CD4-positive, CD25-positive, alpha-beta regulatory T cell (primary cell): Measurements from ENCODE around the gene CELF2. TPM values are rescaled to one million over a fixed set of nuclear protein-coding genes. Genes with fewer than 3 reads are reported as not detected.

ENCODE experiments used
- ATAC-seq, 2 donors: fragments of 150-1000 bp; cut with Tn5 transposase; one replicate each; pipeline ENCODE4 v1.10.0; 2021; ENCODE audit warnings: low read depth in 2 of 2, moderate number of reproducible peaks in 2 of 2, moderate library complexity in 1 of 2
- DNase-seq, 3 donors: peaks; one replicate each; pipeline versions ENCODE4 v3.0.0 to v3.0.0-alpha.2; 2012 to 2022; ENCODE audit warnings: mixed read lengths in 1 of 3
- H3K27ac ChIP-seq: one replicate; pipeline ENCODE4 v1.7.0; 2013; ENCODE audit warnings: mild to moderate bottlenecking, low read length; ENCODE audit not compliant: insufficient read depth, poor library complexity, severe bottlenecking
- H3K27me3 ChIP-seq: one replicate; pipeline ENCODE4 v1.7.0; 2013; ENCODE audit warnings: low read length; ENCODE audit not compliant: control insufficient read depth, insufficient read depth
- H3K36me3 ChIP-seq: one replicate; pipeline ENCODE4 v1.7.0; 2013; ENCODE audit warnings: mild to moderate bottlenecking, low read length, moderate library complexity; ENCODE audit not compliant: control insufficient read depth, insufficient read depth
- H3K4me1 ChIP-seq: 2 replicates; pipeline ENCODE4 v1.7.0; 2013; ENCODE audit warnings: mild to moderate bottlenecking, low read length; ENCODE audit not compliant: insufficient read depth, control insufficient read depth, poor library complexity, severe bottlenecking
- H3K4me3 ChIP-seq: one replicate; pipeline ENCODE4 v1.7.0; 2013; ENCODE audit warnings: low read depth, mild to moderate bottlenecking, low read length, moderate library complexity
- H3K9me3 ChIP-seq, 2 experiments: 1 replicate in 1 of 2; 2 replicates in 1 of 2; pipeline ENCODE4 v1.7.0; 2013; ENCODE audit warnings: low read length in 2 of 2, mild to moderate bottlenecking in 1 of 2, moderate library complexity in 1 of 2; ENCODE audit not compliant: control insufficient read depth in 2 of 2
- H3K27ac Mint-ChIP-seq, 3 donors: one replicate each; pipeline ENCODE4 v1.8.0; 2020 to 2022; ENCODE audit warnings: mild to moderate bottlenecking in 3 of 3, mixed read lengths in 3 of 3, moderate library complexity in 2 of 3
- H3K27me3 Mint-ChIP-seq: one replicate; pipeline ENCODE4 v1.8.0; 2022; ENCODE audit warnings: mild to moderate bottlenecking, mixed read lengths
- H3K36me3 Mint-ChIP-seq: one replicate; pipeline ENCODE4 v1.8.0; 2020; ENCODE audit warnings: mixed read lengths
- H3K4me1 Mint-ChIP-seq, 4 donors: one replicate each; pipeline ENCODE4 v1.8.0; 2020 to 2022; ENCODE audit warnings: mixed read lengths in 4 of 4, mild to moderate bottlenecking in 1 of 4
- H3K4me3 Mint-ChIP-seq, 4 donors: one replicate each; pipeline ENCODE4 v1.8.0; 2020 to 2022; ENCODE audit warnings: mild to moderate bottlenecking in 4 of 4, mixed read lengths in 4 of 4, moderate library complexity in 3 of 4
- H3K9me3 Mint-ChIP-seq, 7 donors: one replicate each; pipeline ENCODE4 v1.8.0; 2020 to 2022; ENCODE audit warnings: mixed read lengths in 7 of 7, mild to moderate bottlenecking in 3 of 7, moderate library complexity in 2 of 7
- polyA plus RNA-seq, 4 donors: library from polyadenylated mRNA; unstranded; fragments of 300-500 nt; fragmentation: Illumina TruSeq; gene quantifications; one replicate each; pipeline ENCODE4 v1.2.3, GENCODE V29; 2021
- total RNA-seq: library from RNA; stranded (reverse); gene quantifications from one replicate; pipeline ENCODE4 v1.2.3, GENCODE V29; 2022

CELF2 gene
- total and polyA plus RNA-seq, 5 donors from 2014 or later = 117 to 230 (median 150) TPM

DNA sequence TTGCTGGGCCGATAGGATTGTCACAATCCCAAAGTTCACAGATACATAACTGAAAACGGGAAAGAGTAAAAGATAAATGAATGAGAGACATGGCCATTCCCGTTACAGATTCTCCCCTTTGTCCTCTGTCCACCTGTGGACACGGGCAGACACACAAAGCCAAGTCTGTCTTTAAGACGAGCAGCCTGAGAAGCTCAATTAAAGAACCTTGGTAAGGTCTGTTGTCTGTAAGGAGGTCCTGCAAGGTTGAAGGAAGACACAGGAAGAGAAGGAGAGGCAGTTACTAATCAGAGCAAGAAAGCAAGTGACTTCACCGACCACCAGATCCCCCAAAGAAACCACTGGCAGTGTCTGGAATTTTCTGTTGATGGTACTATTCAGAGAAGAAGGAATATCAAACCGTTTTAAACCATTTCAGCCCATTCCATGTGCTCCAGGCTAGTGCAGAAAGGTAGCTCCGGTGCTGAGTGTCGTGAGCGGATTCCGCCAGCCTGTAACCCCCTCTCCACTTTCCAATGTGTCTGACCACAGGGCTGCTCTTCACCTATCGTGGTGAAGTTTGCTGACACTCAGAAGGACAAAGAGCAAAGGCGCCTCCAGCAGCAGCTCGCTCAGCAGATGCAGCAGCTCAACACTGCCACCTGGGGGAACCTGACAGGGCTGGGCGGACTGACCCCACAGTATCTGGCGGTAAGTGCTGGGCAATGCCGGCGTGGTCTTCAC, 252.6 kb downstream of the CELF2 start:
- Mint-ChIP-seq H3K27ac (peak overlapping the region in 2 of 3 donors; percentile 10 to 28), H3K27me3 (no peaks in the 10 kb centered on the region), H3K4me1 (peaks cover 37 to 76% (median 41%) of the 10 kb centered on the region in 4 donors), H3K36me3 (peaks cover 59% of the 10 kb centered on the region), H3K4me3 (peak overlapping the region in 2 of 4 donors; percentile 2 to 64), H3K9me3 (no peaks in the 10 kb centered on the region)
- Histone ChIP-seq H3K4me3 (no peak overlapping the region), H3K27me3 (no peaks in the 10 kb centered on the region), H3K27ac (no peak overlapping the region), H3K4me1 (peaks cover 20% of the 10 kb centered on the region), H3K36me3 (peaks cover 91% of the 10 kb centered on the region), H3K9me3 (no peaks in the 10 kb centered on the region)
- peak; percentile 43 to 61 (median 45) for DNase-seq
- peak; percentile 58 to 69 for ATAC-seq

DNA sequence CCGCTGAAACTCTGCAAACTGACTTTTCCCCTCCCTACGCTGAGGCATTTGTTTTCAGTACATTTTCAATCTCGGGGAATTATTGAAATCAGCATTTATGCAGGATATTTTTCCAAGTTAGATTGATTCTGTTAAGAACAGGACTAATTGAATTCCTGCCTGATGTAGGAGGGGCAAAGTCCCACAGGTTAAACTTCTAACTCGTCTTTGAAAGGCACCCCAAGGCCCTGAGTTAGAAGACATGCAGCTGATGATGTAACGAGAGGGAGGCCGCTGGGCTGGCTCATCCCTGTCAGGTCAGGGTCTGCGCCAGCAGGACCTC, 253.1 kb downstream of the CELF2 start:
- Mint-ChIP-seq H3K9me3 (no peaks in the 10 kb centered on the region), H3K27ac (peak overlapping the region in 1 of 3 donors; percentile 28), H3K36me3 (peaks cover 58% of the 10 kb centered on the region), H3K27me3 (no peaks in the 10 kb centered on the region), H3K4me3 (no peak overlapping the region), H3K4me1 (peaks cover 32 to 73% (median 37%) of the 10 kb centered on the region in 4 donors)
- H3K36me3 ChIP-seq = peaks cover 92% of the 10 kb centered on the region
- no peak for ATAC-seq
- H3K4me1 ChIP-seq = peaks cover 14% of the 10 kb centered on the region
- H3K9me3 ChIP-seq = no peaks in the 10 kb centered on the region
- no peak overlapping the region for H3K4me3 ChIP-seq
- no peak for DNase-seq
- no peak overlapping the region for H3K27ac ChIP-seq
- H3K27me3 ChIP-seq = no peaks in the 10 kb centered on the region

DNA sequence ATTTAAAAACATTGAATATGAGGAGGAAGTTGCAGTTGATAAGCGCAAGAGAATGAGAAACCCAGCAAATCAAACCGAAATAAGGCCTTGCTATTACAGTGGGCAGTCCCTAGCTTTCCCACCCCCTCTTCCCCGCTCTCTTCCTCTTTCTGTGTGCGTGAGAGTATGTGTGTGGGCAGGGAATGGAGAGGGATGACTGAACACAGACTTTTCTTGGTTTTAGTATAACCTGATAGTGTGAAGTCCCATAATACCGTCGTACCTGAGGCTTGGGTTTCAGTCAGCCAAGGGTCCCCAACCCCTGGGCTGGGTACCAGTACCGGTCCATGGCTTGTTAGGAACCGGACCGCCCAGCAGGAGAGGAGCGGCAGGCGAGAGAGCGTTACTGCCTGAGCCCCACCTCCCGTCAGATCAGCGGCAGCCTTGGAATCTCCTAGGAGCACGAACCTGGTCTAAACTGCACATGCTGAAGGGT, 255.3 kb downstream of the CELF2 start:
- Histone ChIP-seq H3K9me3 (no peaks in the 10 kb centered on the region), H3K27me3 (no peaks in the 10 kb centered on the region), H3K36me3 (peaks cover 95% of the 10 kb centered on the region), H3K27ac (no peak overlapping the region), H3K4me3 (no peak overlapping the region), H3K4me1 (peaks cover 5% of the 10 kb centered on the region)
- H3K4me3 Mint-ChIP-seq = no peak overlapping the region
- peaks cover 59% of the 10 kb centered on the region for H3K36me3 Mint-ChIP-seq
- no peaks in the 10 kb centered on the region for H3K9me3 Mint-ChIP-seq
- H3K4me1 Mint-ChIP-seq = peaks cover 14 to 57% (median 35%) of the 10 kb centered on the region in 4 donors
- no peak for DNase-seq
- ATAC-seq = no peak
- peak overlapping the region in 2 of 3 donors; percentile 32 to 71 for H3K27ac Mint-ChIP-seq
- no peaks in the 10 kb centered on the region for H3K27me3 Mint-ChIP-seq

DNA sequence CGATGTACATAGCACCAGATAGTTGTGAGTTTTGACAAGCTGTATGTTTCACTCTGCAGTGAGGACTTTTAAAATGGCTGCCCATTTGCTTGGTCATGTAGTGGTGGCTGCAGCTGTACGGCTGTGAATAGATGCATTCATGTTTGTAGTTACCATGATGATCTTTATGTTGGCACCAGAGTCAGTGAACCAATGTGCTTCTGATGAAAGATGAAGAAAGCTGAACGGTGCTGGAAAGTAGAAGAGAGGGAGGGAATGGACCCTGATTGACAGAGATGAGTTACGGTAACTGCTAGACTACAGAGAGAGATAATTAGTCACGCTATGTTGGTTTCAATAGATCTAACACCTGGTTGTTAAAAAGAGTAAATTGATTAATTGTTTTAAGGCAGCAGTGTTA, 256.8 kb downstream of the CELF2 start:
- Histone ChIP-seq H3K4me1 (peaks cover 5% of the 10 kb centered on the region), H3K27ac (no peak overlapping the region), H3K4me3 (no peak overlapping the region), H3K27me3 (no peaks in the 10 kb centered on the region), H3K9me3 (no peaks in the 10 kb centered on the region), H3K36me3 (peaks cover 100% of the 10 kb centered on the region)
- DNase-seq (no peak), ATAC-seq (no peak)
- no peaks in the 10 kb centered on the region for H3K27me3 Mint-ChIP-seq
- H3K27ac Mint-ChIP-seq = peak overlapping the region in 2 of 3 donors; percentile 22 to 88
- H3K4me1 Mint-ChIP-seq = peaks cover 7 to 49% (median 31%) of the 10 kb centered on the region in 4 donors
- peak overlapping the region in 1 of 4 donors; percentile 3 for H3K4me3 Mint-ChIP-seq
- H3K9me3 Mint-ChIP-seq = no peaks in the 10 kb centered on the region
- peaks cover 64% of the 10 kb centered on the region for H3K36me3 Mint-ChIP-seq

DNA sequence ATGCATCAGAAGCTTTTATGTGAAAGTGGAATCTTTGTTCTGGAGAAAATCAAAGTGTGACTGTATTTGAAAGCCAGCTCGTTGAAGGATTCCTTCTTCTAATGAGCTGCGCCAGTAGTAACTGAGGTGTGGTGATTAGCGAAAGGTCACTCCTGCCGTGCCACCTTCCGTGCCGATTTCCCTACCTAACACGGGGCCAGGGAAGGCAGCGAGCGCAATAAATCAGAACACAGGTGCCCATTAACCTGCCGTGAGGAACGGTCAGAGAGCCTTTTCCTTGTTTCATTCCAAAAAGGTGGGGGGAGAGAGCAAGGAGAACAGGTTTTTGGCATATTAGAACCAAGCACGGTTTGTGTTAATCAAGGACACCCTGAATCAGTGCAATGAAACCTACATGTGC, 258.0 kb downstream of the CELF2 start:
- Histone ChIP-seq H3K27ac (no peak overlapping the region), H3K27me3 (no peaks in the 10 kb centered on the region), H3K9me3 (no peaks in the 10 kb centered on the region), H3K4me1 (peaks cover 5% of the 10 kb centered on the region), H3K36me3 (peaks cover 100% of the 10 kb centered on the region), H3K4me3 (no peak overlapping the region)
- Mint-ChIP-seq H3K4me1 (peaks cover 6 to 41% (median 22%) of the 10 kb centered on the region in 4 donors), H3K4me3 (no peak overlapping the region), H3K9me3 (no peaks in the 10 kb centered on the region), H3K36me3 (peaks cover 62% of the 10 kb centered on the region), H3K27ac (peak overlapping the region in 1 of 3 donors; percentile 54), H3K27me3 (no peaks in the 10 kb centered on the region)
- ATAC-seq = no peak
- DNase-seq = no peak

DNA sequence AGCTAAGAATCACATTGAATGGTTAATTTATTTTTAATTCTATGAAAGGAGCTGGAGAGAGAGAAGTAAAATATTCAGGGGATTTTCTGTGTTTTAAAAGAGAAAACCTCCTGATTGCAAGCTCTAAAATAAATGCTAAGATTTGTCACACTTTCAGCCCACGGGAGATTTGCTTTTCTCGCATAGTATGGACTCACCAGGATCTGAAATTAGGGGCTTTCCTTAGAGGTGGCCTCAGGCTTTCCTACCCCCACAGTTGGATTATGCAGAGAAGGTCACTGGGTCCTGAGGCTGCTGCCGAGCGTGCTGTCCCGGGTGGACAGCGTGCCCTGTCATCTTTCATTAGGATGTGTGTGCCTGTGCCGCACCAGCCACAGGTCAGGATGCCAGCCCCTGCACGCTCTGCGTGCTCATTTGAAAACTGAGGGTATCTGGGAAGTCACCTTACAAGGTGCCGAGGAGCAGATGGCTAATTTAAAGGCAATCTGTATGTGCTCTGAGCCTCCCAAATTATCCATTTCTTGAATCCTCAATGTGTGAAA, 258.8 kb downstream of the CELF2 start:
- DNase-seq (no peak), ATAC-seq (no peak)
- H3K9me3 Mint-ChIP-seq = no peaks in the 10 kb centered on the region
- peaks cover 65% of the 10 kb centered on the region for H3K36me3 Mint-ChIP-seq
- H3K4me1 Mint-ChIP-seq = peaks cover 6 to 42% (median 25%) of the 10 kb centered on the region in 4 donors
- no peak overlapping the region for H3K4me3 ChIP-seq
- no peak overlapping the region for H3K27ac Mint-ChIP-seq
- H3K4me1 ChIP-seq = peaks cover 5% of the 10 kb centered on the region
- no peaks in the 10 kb centered on the region for H3K9me3 ChIP-seq
- no peaks in the 10 kb centered on the region for H3K27me3 Mint-ChIP-seq
- no peaks in the 10 kb centered on the region for H3K27me3 ChIP-seq
- peaks cover 100% of the 10 kb centered on the region for H3K36me3 ChIP-seq
- H3K27ac ChIP-seq = no peak overlapping the region
- no peak overlapping the region for H3K4me3 Mint-ChIP-seq

DNA sequence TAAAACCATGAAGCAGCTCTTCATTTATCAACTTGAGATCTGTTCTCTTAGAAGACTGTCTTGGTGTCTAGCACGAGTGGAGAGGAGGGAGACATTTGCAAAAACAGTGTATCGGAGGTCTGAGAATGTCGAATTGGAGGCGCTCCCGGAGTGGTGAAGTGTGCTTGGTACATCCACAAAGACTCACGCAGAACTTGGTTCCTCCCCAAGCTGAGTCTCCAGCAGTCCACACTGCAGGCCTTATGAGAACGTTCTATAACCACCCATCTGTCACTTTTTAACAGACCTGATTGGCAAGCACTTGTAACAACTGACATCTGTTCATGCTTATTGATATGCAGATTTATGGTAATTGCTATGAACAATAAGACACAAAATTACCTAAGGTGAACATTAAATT, 261.6 kb downstream of the CELF2 start:
- Histone ChIP-seq H3K4me1 (no peaks in the 10 kb centered on the region), H3K4me3 (no peak overlapping the region), H3K36me3 (peaks cover 89% of the 10 kb centered on the region), H3K27me3 (no peaks in the 10 kb centered on the region), H3K9me3 (no peaks in the 10 kb centered on the region), H3K27ac (no peak overlapping the region)
- DNase-seq (no peak), ATAC-seq (no peak)
- H3K9me3 Mint-ChIP-seq = no peaks in the 10 kb centered on the region
- peaks cover 0 to 30% (median 17%) of the 10 kb centered on the region in 4 donors for H3K4me1 Mint-ChIP-seq
- peaks cover 59% of the 10 kb centered on the region for H3K36me3 Mint-ChIP-seq
- H3K27me3 Mint-ChIP-seq = no peaks in the 10 kb centered on the region
- H3K4me3 Mint-ChIP-seq = no peak overlapping the region
- H3K27ac Mint-ChIP-seq = peak overlapping the region in 1 of 3 donors; percentile 65
